Upper lobe of left lung (tissue), 6 donors: Measurements from ENCODE around the gene ALDH3B1. TPM values are rescaled to one million over a fixed set of nuclear protein-coding genes. Genes with fewer than 3 reads are reported as not detected.

Experiments used
- ATAC-seq, 2 donors: fragments of 200-7000 bp; cut with Tn5 transposase; one replicate each; pipeline ENCODE4 v1.9.1; 2022; ENCODE audit warnings: mild to moderate bottlenecking in 2 of 2, moderate library complexity in 2 of 2; ENCODE audit not compliant: low FRiP score in 2 of 2
- DNase-seq, 2 donors: peaks; one replicate each; pipeline ENCODE4 v3.0.0-alpha.2; 2019 to 2020
- H3K27ac ChIP-seq, 4 donors: fragments of 200-600 bp; sonication (generic); one replicate each; pipeline ENCODE4 v1.5.1; 2016 to 2019
- H3K27me3 ChIP-seq, 4 donors: fragments of 200-600 bp; sonication (generic); one replicate each; pipeline ENCODE4 v1.5.1; 2017 to 2019
- H3K36me3 ChIP-seq, 4 donors: fragments of 200-600 bp; sonication (generic); one replicate each; pipeline ENCODE4 v1.5.1; 2016 to 2019
- H3K4me1 ChIP-seq, 4 donors: fragments of 200-600 bp; sonication (generic); one replicate each; pipeline ENCODE4 v1.5.1; 2018 to 2019
- H3K4me3 ChIP-seq, 4 donors: fragments of 200-600 bp; sonication (generic); one replicate each; pipeline ENCODE4 v1.5.1; 2017 to 2019; ENCODE audit warnings: mild to moderate bottlenecking in 2 of 4, moderate library complexity in 1 of 4
- H3K9me3 ChIP-seq, 4 donors: fragments of 200-600 bp; sonication (generic); one replicate each; pipeline ENCODE4 v1.5.1; 2018 to 2019
- EP300 ChIP-seq, 4 donors: sonication (generic); formaldehyde crosslinking; IDR thresholded peaks; one replicate each; pipeline ENCODE4 v1.5.1; 2017; ENCODE audit warnings: antibody characterized with exemption in 4 of 4, control low read depth in 2 of 4
- POLR2A ChIP-seq, 4 donors: fragments of 450-650 bp; IDR thresholded peaks; one replicate each; pipeline ENCODE4 v1.5.1; 2016 to 2017; ENCODE audit warnings: antibody characterized with exemption in 4 of 4, mild to moderate bottlenecking in 2 of 4
- POLR2AphosphoS5 ChIP-seq, 2 donors: sonication (generic); formaldehyde crosslinking; IDR thresholded peaks; one replicate each; pipeline ENCODE4 v1.5.1; 2017; ENCODE audit warnings: antibody characterized with exemption in 2 of 2
- WGBS, 2 donors: methylation state at CpG; one replicate each; pipeline ENCODE4 v1.1.5; 2017 to 2018; 5-methylcytosine and 5-hydroxymethylcytosine counted together
- total RNA-seq, 6 donors: library from RNA; depleted of rRNA in 4 of 6; stranded (reverse); fragments of >200 nt in 4 of 6; gene quantifications; one replicate each; pipeline versions ENCODE4 v1.1.0 to v1.2.1, GENCODE V29; 2016 to 2021
- TF ChIP-seq, protein P1 (sequence below), 6 experiments: fragments of 450-650 bp in 4 of 6; fragments of 200-600 bp in 2 of 6; sonication (generic) in 2 of 6; IDR thresholded peaks; one replicate each; pipeline ENCODE4 v1.5.1; 2016 to 2019; ENCODE audit warnings: antibody characterized with exemption in 6 of 6
- donor health status: DM: no; HTN: no; CAD: no; lungs with moderate emphysema.
- donor health status: DM: no; HTN: yes; CAD: no; lungs with severe emphysema.

Gene ALDH3B1
- total RNA-seq, 6 donors from 2014 or later: 107 to 229 (median 185) TPM

DNA sequence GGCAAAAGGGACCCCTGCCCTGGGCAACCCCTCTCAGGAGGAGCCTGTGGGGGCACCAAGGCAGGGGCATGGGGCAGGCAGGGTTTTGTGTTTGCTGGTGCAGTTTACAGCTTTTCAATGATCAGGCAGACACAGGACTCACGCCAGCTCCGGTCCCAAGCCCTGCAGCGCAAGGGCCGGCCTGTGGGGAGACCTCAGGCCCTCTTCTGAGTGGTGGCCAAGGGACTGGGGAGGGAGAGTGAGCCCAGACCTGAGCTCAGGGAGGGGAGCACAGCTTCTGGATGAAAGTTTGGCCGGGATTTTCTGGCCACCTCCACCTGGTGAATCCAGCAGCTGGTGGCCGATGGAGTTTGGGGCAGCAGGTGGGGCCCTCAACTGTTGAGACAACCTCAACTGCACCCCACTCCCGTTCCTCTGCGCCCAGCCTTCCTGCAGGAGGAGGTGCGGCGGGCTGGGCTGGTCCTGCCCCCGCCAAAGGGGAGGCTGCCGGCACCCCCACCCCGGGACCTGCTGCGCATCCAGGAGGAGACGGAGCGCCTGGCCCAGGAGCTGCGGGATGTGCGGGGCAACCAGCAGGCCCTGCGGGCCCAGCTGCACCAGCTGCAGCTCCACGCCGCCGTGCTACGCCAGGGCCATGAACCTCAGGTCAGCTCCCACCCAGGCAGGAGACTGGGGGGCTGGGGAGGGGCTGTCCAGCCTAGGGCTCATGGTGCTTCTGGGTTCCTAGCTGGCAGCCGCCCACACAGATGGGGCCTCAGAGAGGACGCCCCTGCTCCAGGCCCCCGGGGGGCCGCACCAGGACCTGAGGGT, 32.3 kb downstream of the ALDH3B1 start:
- H3K9me3 ChIP-seq: no peaks in the 10 kb centered on the region
- H3K27me3 ChIP-seq: no peaks in the 10 kb centered on the region
- WGBS, 2 donors: 94 to 100% methylated on average over 4 to 20 of the region's 27 CpGs
- peaks cover 21 to 44% (median 33%) of the 10 kb centered on the region in 4 donors for H3K4me1 ChIP-seq
- no peak overlapping the region for H3K4me3 ChIP-seq
- peak in 1 of 2 donors; percentile 82 for DNase-seq
- ATAC-seq: no peak
- peak overlapping the region in 3 of 4 donors; percentile 15 to 96 (median 95) for H3K27ac ChIP-seq
- TF ChIP-seq POLR2A (IDR thresholded peaks at IDR 0.05): no peak
- peaks cover 14 to 64% (median 48%) of the 10 kb centered on the region in 4 donors for H3K36me3 ChIP-seq

DNA sequence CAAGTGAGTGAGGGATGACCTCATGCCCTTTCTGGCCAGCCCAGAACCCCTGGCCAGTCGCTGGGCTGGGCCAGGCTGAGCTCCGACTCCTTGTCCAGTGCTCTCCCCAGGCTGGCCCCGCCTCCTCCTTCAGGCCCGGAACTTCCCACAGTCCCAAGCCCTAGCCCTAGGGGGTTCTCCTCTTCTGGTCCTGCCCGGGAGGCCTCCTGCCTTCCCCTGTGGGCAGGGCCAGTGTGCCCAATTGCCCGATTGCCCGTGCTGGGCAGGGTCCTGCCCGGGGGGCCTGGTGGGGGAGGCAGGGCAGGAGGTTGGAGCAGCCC, 32.9 kb downstream of the ALDH3B1 start:
- Histone ChIP-seq H3K4me1 (peaks cover 15 to 43% (median 28%) of the 10 kb centered on the region in 4 donors), H3K27me3 (no peaks in the 10 kb centered on the region), H3K9me3 (no peaks in the 10 kb centered on the region), H3K36me3 (peaks cover 14 to 69% (median 54%) of the 10 kb centered on the region in 4 donors), H3K4me3 (no peak overlapping the region), H3K27ac (no peak overlapping the region)
- DNase-seq (no peak), ATAC-seq (no peak)
- WGBS, 2 donors: 89 to 90% methylated on average over 2 to 8 of the region's 8 CpGs
- TF ChIP-seq EP300 (IDR thresholded peaks at IDR 0.05): no peak

DNA sequence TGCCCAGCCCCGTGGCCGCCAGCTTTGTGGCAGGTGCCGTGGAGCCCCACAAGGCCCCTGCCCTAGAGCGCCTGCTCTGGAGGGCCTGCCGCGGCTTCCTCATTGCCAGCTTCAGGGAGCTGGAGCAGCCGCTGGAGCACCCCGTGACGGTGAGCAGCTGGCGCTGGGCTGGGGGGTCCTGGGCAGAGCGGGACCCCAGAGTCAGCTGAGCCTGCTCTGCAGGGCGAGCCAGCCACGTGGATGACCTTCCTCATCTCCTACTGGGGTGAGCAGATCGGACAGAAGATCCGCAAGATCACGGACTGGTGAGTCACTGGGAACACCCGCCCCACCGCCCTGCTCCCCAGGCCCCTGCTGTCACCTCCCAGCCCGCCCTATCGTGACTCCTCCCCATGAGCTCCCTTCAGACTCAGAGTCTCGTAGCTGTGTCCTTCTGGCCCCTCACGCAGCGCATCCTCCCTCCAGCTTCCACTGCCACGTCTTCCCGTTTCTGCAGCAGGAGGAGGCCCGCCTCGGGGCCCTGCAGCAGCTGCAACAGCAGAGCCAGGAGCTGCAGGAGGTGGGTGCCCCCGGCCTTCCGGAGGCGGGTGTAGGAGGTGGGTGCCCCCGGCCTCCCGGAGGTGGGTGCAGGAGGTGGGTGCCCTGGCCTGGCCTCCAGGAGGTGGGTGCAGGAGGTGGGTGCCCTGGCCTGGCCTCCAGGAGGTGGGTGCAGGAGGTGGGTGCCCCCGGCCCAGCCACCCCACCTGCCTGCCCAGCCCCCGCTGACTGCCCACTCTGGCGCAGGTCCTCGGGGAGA, 33.4 kb downstream of the ALDH3B1 start:
- DNase-seq (peak in 1 of 2 donors; percentile 77), ATAC-seq (peak in 1 of 2 donors; percentile 33)
- peaks cover 10 to 38% (median 22%) of the 10 kb centered on the region in 4 donors for H3K4me1 ChIP-seq
- H3K36me3 ChIP-seq: peaks cover 14 to 75% (median 59%) of the 10 kb centered on the region in 4 donors
- no peaks in the 10 kb centered on the region for H3K9me3 ChIP-seq
- 90 to 91% methylated on average over 2 to 34 of the region's 36 CpGs for WGBS, 2 donors
- TF ChIP-seq EP300 (IDR thresholded peaks at IDR 0.05): no peak
- TF ChIP-seq, protein P1, sequence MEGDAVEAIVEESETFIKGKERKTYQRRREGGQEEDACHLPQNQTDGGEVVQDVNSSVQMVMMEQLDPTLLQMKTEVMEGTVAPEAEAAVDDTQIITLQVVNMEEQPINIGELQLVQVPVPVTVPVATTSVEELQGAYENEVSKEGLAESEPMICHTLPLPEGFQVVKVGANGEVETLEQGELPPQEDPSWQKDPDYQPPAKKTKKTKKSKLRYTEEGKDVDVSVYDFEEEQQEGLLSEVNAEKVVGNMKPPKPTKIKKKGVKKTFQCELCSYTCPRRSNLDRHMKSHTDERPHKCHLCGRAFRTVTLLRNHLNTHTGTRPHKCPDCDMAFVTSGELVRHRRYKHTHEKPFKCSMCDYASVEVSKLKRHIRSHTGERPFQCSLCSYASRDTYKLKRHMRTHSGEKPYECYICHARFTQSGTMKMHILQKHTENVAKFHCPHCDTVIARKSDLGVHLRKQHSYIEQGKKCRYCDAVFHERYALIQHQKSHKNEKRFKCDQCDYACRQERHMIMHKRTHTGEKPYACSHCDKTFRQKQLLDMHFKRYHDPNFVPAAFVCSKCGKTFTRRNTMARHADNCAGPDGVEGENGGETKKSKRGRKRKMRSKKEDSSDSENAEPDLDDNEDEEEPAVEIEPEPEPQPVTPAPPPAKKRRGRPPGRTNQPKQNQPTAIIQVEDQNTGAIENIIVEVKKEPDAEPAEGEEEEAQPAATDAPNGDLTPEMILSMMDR (IDR thresholded peaks at IDR 0.05): no peak
- TF ChIP-seq POLR2A (IDR thresholded peaks at IDR 0.05): no peak
- no peak for TF ChIP-seq POLR2AphosphoS5 (IDR thresholded peaks at IDR 0.05)
- H3K27me3 ChIP-seq: no peaks in the 10 kb centered on the region
- no peak overlapping the region for H3K4me3 ChIP-seq
- no peak overlapping the region for H3K27ac ChIP-seq

DNA sequence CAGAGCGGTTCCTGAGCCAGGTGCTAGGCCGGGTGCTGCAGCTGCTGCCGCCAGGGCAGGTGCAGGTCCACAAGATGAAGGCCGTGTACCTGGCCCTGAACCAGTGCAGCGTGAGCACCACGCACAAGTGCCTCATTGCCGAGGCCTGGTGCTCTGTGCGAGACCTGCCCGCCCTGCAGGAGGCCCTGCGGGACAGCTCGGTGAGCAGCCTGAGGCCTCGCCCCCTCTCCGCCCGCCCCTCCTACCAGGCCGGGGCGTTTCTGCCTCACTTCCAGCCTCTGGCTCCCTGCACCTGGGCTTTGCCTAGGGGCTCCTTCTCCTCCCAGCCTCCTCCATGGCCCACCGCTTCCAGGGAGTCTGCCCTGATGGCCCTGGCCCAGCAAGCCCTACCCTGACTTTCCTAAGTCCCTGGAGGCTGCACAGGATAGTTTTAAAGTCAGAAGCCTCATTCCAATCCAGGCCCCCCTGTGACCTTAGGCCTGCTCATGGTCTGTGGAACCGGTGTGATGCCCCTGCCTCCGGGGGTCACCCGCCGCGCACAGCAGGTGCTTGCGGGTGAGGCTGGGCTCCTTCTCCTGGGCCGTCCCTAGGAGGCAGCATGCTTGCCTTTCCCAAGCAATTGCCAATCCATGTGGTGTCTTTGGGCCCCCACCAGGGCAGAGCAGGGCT, 34.2 kb downstream of the ALDH3B1 start:
- ATAC-seq (no peak), DNase-seq (peak in 1 of 2 donors; percentile 49)
- no peaks in the 10 kb centered on the region for H3K27me3 ChIP-seq
- H3K27ac ChIP-seq: no peak overlapping the region
- whole genome bisulfite sequencing, 2 donors: 88 to 89% methylated on average over 6 to 22 of the region's 24 CpGs
- TF ChIP-seq POLR2AphosphoS5 (IDR thresholded peaks at IDR 0.05): no peak
- TF ChIP-seq POLR2A (IDR thresholded peaks at IDR 0.05): no peak
- no peak for TF ChIP-seq EP300 (IDR thresholded peaks at IDR 0.05)
- TF ChIP-seq, protein P1 (IDR thresholded peaks at IDR 0.05): no peak
- peaks cover 8 to 33% (median 19%) of the 10 kb centered on the region in 4 donors for H3K4me1 ChIP-seq
- no peak overlapping the region for H3K4me3 ChIP-seq
- H3K36me3 ChIP-seq: peaks cover 14 to 82% (median 66%) of the 10 kb centered on the region in 4 donors
- no peaks in the 10 kb centered on the region for H3K9me3 ChIP-seq

DNA sequence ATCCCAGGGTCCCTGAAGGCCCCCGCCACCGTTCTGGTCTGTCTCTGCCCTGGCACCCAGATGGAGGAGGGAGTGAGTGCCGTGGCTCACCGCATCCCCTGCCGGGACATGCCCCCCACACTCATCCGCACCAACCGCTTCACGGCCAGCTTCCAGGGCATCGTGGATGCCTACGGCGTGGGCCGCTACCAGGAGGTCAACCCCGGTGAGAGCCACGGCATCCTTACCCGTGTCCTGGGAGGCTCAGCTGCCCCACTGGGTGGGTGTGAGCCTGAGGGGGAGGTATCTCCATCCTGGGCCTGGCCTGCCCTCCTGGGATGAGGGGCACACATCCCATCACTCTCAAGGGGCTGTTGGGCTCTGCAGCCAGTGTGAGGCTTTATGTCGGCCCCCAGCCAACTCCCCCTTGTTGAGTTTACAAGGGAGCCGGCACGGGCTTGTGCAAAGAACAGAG, 34.8 kb downstream of the ALDH3B1 start:
- H3K36me3 ChIP-seq: peaks cover 18 to 89% (median 73%) of the 10 kb centered on the region in 4 donors
- no peak for ATAC-seq

More for the DNA sequence above, 34.8 kb downstream of the ALDH3B1 start:
- peaks cover 8 to 27% (median 12%) of the 10 kb centered on the region in 4 donors for H3K4me1 ChIP-seq
- WGBS, 2 donors: 94 to 100% methylated on average over 6 to 16 of the region's 18 CpGs
- TF ChIP-seq POLR2A (IDR thresholded peaks at IDR 0.05) (no peak), POLR2AphosphoS5 (IDR thresholded peaks at IDR 0.05) (no peak)
- TF ChIP-seq, protein P1 (IDR thresholded peaks at IDR 0.05): no peak
- no peak overlapping the region for H3K4me3 ChIP-seq
- no peaks in the 10 kb centered on the region for H3K9me3 ChIP-seq
- no peak overlapping the region for H3K27ac ChIP-seq
- DNase-seq: peak in 1 of 2 donors; percentile 60
- no peaks in the 10 kb centered on the region for H3K27me3 ChIP-seq
